Right kidney (tissue), 1 donor: Measurements from ENCODE around the gene MYL5.
"Not testable (repeated sequence)": the region's sequence is repeated elsewhere in the genome, so short reads cannot be mapped to it uniquely, and the experiment has no call there.

Experiments used
- DNase-seq: peaks from one replicate; pipeline ENCODE4 v3.0.0-alpha.2; 2016

Gene MYL5

DNA sequence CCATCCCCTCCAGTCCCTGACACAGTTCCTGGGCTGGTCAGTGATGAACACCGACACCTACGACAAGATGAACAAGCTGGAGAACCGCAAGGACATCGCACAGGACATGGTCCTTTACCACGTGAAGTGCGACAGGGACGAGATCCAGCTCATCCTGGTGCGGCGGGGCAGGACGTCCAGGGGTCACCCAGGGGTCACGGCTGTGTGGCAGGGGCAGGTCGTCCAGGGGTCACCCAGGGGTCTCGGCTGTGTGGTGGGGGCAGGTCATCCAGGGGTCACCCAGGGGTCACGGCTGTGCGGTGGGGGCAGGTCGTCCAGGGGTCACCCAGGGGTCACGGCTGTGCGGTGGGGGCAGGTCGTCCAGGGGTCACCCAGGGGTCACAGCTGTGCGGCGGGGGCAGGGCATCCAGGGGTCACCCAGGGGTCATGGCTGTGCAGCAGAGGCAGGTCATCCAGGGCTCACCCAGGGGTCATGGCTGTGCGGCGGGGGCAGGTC lies 17.0 kb upstream of the MYL5 start:
- no peak for DNase-seq

DNA sequence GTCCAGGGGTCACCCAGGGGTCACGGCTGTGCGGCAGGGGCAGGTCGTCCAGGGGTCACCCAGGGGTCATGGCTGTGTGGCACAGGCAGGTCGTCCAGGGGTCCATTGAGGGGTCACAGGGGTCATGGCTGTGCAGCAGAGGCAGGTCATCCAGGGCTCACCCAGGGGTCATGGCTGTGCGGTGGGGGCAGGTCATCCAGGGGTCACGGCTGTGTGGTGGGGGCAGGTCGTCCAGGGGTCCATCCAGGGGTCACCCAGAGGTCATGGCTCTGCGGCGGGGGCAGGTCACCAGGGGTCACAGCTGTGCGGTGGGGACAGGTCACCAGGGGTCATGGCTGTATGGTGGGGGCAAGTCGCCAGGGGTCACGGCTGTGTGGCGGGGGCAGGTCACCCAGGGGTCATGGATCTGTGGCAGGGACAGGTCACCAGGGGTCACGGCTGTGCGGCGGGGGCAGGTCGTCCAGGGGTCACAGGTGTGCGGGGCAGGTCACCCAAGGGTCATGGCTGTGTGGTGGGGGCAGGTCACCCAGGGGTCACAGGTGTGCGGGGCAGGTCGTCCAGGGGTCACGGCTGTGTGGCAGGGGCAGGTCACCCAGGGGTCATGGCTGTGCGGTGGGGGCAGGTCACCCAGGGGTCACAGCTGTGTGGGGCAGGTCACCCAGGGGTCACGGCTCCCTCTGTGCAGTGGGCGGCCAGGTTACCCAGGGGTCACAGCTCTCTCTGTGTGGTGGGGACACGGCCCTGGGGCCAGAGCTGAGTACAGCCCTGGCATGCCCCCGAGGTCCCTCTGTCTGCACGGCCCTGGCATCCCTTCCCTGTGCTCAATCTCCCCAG lies 16.3 kb upstream of the MYL5 start:
- peak; percentile 7 for DNase-seq

DNA sequence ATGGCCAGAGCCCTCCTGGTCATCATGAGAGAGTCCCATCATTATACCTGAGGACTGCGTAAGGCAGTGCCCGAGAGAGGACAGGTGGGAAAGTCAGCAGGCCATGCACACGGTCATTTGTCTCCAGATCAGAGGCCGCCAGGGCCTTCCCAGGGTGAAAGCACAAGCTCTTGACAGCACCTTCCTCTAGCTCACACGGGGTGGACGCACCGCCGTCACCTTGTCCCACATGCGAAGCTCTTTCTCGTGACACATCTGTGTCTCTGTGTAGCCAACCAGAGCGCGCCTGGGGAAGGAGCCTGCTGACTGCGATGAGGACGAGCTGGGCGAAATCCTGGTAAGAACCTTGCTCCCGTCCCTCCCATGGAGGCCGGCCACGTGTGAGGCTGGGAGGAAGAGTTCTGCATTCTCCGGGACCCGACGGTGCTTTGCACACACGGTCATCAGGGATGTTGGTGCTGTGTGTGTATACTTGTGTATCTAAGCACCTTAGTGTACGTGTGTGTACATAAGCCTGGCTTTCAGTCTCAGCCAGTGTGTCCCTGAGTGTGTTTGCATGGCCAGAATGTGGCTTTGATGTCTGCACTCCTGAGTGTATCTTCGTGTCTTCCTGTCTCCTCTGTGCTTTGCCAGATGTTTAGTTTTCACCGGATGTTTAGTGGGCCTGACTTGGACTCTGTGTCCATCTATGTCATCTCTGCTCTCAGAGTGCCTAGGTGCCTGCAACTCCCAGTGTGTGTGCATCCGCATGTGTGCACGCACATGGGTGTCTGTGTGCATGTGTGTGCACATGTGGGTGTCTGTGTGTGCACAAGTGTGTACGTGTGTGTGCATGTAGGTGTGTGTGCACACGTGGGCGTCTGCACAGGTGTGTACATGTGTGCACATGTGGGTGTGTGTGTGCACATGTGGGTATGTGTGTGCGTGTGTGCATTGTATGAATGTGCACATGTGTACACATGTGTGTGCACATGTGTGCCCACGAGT lies 15.4 kb upstream of the MYL5 start:
- DNase-seq: peak; percentile 24

DNA sequence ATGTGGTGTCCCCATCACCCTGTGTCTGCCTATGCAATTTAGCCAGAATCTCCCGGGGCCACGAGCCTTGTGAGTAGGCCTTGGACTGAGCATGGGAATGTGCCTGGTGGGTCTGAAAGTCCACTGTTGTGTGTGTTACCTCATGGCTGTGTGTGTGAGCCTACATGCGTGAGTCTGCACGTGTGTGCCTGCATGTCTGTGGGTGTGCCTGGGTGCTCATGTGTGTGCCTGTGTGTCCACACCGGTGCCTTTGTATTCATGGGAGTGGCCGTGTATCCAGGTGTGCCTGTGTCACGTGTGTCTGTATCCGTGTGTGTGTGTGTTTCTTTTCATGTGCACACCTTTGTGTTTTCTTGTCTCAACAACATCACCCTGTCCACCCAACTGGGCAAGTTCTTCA lies 14.5 kb upstream of the MYL5 start:
- no peak for DNase-seq

DNA sequence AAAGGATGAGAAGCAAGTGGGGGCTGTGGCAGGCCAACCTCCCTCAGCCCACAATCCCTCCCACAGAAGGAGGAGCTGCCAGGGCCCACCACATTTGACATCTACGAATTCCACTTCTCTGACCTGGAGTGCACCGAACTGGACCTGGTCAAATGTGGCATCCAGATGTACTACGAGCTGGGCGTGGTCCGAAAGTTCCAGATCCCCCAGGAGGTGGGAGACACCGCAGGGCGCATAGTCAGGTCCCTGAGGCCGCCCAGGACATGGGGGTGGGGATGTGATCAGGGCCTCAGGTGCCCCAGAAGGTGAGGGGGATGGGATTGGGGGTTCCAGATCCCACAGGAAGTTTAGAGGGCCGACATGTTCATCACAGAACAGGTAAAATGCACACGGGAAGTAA lies 13.9 kb upstream of the MYL5 start:
- DNase-seq: no peak

GRCh38 chr4:661231-661630 lies 13.1 kb upstream of the MYL5 start:
- DNase-seq: no peak

GRCh38 chr4:661881-662761 lies 12.2 kb upstream of the MYL5 start:
- DNase-seq: no peak

GRCh38 chr4:663046-663437 lies 11.3 kb upstream of the MYL5 start:
- no peak for DNase-seq

DNA sequence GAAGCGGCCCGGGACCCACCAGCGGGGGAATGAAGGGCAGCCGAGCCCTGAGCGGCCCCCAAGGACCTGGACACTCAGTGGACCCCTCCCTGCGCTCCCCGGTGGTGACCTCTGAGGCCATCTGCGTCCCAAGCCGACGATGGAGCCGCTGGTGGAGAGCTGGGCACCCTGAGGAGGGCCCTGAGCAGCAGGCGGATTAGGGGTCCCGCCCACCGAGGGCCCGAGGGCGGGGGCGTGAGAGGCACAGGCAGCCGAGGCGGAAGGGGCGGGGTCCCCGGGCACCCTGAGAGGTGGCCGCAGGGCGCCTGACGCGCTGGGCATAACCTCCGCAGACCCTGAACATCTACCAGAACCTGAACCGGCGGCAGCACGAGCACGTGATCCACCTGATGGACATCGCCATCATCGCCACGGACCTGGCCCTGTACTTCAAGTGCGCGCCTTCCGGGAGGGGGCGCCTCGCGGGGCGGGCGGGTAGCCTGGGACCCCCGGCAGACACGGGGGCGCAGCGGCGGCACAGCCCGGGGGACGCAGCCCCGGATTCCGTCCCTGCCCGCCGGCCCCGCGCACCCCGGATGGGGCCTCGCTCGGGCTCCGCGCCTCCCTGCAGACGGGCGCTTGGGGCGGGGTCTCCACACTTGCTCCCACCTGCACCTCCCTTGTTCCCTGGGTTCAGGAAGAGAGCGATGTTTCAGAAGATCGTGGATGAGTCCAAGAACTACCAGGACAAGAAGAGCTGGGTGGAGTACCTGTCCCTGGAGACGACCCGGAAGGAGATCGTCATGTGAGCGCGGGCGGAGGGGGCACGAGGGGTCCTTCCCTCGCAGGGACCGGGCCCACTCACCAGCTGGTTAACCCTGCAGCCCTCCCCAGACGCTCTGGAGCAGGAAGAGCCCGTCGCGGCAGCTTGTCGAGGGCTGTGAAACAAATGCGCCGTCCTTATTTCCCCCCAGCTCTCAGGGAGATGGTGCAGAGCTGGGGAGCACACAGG lies 10.6 kb upstream of the MYL5 start:
- DNase-seq: peak; percentile 76

DNA sequence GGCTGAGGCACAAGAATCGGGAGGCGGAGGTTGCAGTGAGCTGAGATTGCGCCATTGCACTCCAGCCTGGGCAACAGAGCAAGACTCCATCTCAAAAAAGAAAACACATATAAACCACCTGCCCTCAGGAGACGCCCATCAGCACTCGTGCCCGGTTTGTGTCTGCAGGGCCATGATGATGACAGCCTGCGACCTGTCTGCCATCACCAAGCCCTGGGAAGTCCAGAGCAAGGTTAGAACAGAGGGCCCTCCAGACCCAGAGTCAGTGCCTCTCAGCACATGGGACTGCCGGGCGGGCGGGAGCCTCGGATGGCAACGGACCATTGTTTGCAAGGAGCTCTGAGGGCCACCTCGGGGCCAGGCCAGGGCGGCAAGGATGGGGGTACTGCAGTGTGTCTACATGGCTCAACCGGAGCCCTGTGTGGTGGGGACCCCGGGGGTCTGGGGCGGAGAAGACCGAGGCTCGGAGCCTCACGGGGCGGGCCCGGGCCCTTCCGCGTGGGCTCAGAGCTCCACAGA lies 9.6 kb upstream of the MYL5 start:
- no peak for DNase-seq

- no peak for DNase-seq
Measured at GRCh38 chr4:665381-665750, 9.0 kb upstream of the MYL5 start.

DNA sequence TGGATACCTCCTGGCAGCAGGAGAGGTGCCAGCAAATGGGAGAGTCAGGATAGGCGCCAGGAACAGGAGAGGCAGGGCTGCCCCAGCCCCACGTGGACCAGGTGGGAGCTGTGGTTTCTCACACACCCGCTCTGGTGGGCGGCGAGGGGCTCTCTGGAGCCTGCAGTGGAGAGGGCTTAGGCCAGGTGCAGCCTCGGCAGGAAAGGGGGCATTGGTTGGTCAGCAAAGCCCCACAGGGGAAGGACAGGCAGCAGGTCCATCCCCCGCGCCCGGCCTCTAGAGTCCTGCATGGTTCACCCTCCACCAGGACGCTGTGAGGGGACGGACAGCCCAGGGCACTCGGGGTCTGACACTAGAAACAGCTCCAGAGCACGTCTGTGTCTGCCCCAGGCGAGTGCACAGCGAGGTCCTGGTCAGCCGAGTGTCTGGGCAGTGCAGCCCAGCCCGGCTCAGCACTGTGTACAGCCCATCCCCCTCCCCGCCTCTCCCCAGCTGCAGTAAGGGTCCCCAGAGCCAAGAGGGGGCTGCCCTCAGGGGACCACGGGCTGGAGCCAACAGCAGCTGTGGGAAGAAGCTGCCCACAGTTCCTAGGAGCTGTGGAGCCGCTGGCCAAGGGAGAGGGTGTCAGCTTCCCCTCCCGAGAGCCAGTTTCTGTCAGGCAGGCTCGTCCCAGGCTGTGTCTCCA lies 8.4 kb upstream of the MYL5 start:
- peak; percentile 9 for DNase-seq

DNA sequence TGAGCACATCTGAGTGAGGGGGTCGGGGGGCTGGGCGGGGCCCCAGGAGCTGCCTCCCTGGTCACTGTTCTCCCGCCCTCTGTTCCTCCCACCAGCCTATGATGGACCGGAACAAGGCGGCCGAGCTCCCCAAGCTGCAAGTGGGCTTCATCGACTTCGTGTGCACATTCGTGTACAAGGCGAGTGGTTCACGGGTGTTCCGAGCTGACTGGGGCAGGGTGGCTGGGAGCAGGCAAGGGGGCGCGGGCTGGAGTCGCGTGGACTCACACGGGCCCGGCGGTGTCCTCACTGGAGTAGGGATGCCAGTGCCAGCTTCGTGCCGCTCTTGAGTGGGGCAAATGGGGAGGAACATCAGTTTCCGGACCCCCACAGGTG lies 7.9 kb upstream of the MYL5 start:
- DNase-seq: no peak

DNA sequence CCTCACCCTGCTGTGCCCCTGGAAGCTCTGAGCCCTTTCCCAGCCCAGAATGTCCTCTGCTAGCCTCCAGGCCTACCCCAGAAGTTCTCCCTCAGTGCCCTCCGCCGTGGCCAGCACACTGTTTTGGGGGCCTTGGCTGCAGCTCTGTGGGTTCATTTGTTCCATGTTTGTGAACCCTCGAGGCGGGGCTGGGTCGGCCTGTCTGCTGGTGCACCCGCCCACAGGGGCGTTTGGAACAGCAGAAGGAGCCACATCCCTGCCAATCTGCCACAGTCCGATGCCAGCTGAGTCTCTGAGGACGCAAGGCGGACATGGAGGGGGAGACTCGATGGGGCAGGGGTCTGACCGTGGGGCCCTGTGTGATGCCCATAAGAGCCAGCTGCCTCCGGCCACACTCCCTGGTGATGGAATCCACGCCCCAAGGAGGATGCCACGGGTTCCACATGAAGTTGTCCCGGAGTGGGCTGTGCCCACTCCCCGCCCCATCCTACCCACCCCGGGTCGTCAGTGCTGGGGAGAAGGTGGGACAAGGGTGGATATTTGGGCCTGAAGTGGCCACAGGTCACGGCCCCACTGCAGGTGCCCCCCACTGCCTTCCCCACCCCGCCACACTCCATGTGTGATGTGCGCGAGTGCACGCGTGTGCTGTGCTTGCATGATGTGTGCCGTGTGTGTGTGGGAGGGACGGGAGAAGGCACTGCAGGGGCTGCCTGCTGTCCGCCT lies 7.4 kb upstream of the MYL5 start:
- no peak for DNase-seq

GRCh38 chr4:667545-667925 lies 6.8 kb upstream of the MYL5 start:
- no peak for DNase-seq

DNA sequence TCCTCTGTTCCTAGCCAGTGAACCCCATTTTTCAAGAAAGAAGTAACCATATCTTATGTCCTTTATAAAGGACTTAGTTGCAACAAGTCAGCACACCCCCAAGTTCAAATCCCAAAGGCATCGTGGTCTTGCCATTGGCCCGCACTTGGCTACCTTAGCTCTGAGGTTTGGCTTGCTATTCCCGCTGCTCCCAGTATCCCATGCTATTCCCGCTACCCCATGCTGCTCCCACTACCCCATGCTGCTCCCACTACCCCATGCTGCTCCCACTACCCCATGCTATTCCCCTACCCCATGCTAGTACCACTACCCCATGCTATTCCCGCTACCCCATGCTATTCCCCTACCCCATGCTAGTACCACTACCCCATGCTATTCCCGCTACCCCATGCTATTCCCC lies 6.1 kb upstream of the MYL5 start:
- DNase-seq: not testable (repeated sequence)

- DNase-seq: not testable (repeated sequence)
Measured at GRCh38 chr4:669806-670559, 4.4 kb upstream of the MYL5 start.

DNA sequence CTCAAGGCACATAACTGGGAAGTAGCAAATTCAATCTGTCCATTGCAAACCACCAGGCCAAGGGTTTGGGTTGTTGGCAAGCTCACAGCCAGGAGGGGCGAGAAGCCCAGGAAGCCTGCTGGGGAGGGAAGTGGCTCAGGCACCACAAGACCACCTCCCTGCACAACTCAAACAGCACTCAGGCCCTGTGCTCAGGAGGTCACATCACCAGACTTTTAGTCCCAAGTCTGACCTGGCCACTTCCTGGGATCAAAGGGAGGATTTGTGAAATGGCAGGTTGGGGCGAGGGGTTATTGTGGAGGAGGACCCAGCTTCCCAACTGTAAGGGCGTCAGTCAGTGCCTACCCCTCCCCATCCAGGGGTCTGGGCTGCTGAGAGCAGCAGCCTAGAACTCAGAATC lies 2.6 kb upstream of the MYL5 start:
- no peak for DNase-seq
